DMS153 treated with DMSO at 0.1 percent for 48 hours (cell line): ENCODE data around the gene PRPS1L1.

Experiments used
- DNase-seq: peaks from one replicate; lab custom pipeline; 2025; ENCODE audit not compliant: unreplicated experiment; lab: John Stamatoyannopoulos, UW

PRPS1L1 gene

DNA sequence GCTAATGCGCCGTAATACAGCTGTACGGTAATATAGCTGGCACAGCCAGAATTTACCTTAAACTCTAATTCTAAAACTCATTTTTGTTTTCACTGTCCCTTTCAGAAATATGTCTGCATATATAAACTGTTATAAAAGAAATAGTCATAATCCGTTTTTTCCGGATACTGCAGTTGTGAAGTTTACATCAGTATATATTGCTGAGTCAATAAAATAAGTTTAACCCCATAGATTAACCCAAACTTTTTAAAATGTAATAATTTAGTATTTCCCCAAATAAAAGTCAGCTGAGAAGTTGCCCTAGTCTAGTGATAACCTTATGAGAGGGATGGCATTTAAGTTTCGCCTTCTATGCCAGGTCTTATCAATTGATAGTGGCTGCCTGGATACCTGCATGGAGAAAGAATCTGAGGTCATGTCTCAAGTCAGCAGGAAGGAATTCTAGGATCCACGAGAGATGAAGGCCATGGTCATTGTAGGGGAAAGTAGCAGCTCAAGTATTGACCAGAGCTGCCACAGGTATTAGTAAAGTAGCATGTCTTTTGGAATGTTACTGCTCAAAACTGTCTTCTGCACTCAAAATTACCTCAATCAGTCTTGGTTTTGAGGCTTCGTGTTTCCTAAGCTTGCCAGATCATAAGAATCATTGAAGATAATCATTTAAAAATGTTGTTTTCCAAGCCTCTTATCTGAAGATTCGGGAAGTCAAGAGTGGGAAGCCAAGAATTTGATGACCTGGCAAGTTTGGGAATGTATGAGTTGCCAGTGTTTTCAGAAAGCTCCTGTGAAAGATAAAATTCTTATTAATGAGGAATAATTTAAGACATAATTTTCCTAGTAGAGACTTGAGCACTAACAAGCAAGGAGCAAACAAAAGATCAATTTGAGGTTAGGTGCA is 10.8 kb downstream of the PRPS1L1 start:
- DNase-seq: no peak

DNA sequence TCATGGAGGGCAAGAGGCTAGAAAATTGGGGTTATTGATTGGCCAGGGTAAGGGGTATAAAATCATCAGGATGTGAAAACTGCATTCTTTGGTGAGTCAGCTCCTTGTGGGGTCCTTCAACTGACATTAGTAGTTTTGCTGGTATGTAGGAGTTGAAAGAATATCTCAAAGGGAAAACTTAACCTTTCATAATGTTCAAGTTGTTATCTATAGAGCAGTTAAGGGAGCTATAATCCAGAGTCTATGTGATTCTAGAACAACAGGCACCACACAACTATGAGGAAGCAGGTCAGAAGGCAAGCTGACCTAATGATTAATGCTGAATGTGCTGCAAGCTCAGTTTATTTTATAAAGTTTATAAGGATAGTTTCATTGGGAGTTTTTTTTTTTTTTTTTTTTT is 13.7 kb downstream of the PRPS1L1 start:
- no peak for DNase-seq

DNA sequence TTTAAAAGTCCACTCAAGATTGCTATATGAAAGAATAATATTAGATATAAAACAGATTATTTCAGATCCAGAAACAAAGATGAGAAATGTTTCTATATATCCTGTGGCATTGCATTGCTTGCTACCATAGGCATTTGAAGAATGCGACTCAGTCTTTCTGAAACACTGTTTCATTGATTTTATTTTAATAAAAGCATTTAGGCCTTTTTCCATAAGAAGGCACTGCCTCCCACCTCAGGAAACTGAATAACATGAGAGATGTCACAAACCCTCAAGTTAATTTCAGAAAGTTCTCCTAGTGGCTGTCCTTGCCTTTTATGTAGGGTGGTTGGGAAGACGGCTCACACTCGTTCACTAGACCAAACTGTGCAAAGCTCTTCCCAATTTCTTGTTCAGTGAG is 23.3 kb downstream of the PRPS1L1 start:
- DNase-seq: no peak

DNA sequence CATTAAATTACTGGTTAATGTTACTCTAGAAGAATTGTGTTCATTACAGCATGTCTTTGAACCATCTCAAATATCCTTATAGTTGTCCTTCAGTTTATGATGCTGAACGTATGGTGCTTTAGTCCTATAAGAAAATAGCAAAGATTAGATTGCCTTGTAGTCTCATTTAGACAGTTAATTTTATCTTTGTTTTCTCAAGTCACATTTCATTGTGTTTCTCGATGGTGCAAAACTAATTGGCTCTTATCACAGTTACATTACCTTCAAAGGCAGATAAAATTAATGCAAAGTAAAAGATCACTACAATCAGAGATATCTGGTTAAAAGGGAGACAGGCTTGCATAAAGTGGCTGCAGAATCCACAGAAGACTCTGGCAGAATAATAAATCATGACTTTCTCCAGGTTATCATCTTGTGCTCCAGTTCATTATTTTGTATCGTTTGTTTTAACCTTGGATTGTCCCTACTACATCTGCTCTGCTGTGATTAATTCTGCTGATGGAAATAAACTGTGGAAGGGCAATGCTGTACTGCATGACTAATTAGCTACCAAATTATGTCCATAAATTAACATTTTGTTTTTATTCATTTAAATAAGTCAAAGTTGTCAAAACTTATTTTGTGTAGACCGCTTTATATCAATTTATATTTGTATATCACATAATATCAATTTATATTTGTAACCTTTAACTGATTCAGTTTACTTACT is 24.2 kb downstream of the PRPS1L1 start:
- no peak for DNase-seq

DNA sequence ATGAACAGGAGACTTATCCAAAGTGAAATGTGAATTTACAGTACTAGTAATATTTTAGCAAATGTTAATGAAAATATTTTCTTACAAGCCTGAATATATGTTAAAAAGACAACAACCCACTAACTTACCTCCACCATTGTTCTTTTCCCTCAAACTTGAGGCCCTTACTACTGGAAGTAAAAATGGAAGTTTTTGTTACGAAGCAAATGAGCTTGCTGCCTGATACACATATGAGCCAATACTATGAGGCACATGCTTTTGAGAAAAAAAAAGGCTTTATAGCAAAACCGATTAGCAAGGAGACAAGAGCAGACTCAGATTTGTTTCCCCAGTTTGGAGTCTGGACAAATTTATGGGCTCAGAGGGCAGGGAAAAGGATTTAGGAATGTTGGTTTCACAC is 29.0 kb downstream of the PRPS1L1 start:
- DNase-seq: no peak

DNA sequence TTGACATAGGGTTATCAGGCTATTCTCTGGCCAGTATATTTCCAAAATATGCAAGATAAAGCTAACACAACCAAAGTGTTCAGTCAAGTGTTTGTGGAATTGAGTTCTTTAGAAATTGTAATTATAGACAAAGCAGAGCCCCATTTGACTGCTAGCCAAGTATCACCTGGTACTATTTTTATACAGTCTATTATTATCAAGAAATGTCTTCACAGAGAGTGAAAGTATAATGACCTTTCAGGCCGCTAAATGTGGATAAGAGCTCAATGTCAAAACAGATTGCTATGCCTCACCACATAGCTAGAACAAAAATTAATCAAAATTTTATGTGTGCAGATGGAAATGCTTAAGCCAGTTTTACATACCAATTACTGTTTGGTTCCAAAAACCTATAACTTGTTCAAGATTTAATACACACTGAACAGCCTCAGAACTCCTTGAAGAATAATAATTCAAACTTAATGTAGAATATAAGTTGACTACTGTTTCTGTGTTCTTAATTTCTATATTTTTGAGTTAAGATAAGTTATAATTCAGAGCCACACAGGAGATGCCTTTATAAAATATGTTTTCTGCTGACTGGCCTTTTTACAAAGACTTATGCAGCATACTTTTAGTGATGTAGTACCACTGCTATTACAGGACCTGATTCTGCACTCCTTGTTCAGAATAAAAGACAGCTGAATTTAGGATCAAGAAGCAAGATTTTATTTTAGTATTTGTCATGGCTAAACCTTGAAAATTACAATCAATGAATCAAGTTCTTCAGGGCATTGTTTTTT is 31.0 kb downstream of the PRPS1L1 start:
- DNase-seq: no peak

DNA sequence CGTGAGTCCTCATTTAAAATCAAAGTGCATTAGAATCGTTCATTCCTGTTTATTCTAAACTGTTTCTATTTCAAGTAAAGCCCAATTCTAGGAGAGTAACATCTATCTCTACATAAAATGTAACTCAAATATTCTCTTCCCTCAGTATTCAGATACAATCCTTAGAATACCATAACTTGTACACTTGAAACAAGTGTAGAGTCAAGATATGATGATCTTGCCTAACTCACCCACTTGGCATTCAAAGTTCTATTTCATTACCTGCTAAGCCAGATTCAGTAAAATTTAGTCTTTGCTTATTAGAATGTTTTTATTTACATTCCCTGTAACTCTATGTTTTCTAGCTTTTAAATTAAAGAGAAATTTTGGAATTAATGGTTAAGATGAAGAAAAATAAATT is 31.6 kb downstream of the PRPS1L1 start:
- no peak for DNase-seq

DNA sequence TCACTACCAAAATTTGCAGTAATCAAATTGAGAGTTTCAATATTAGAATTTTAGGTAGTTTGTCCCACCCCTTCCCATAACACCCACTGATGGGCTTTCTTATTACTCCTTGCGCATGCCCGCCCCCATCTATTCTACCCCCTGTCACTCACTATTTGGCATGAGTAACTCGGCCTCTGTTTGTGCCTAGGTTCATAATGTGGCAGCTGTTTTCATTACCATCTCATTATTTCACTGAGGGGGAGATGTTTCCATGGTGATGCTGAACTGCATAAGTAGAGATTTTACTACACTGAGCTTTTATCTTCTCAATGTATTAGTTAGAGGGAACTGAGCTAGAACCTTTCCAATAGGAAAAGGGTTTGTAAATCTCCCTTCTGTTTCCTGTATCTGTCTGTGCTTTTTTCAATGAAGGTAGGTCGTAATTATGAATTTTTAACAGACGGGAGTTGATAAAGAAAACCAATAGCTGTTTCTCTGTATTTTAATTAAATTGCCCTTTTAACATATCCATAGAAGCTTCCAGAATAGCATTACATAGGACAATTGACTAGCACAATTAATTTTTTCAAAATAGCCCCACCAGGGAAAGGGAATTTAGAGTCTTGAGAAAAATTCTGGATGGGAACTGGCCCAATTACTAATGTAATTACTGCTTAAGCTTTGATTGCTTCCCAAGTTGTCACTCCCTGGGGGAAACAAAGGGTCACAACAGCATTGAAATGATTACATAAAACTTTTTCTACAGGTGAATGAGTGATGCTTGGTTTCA is 33.4 kb downstream of the PRPS1L1 start:
- no peak for DNase-seq

DNA sequence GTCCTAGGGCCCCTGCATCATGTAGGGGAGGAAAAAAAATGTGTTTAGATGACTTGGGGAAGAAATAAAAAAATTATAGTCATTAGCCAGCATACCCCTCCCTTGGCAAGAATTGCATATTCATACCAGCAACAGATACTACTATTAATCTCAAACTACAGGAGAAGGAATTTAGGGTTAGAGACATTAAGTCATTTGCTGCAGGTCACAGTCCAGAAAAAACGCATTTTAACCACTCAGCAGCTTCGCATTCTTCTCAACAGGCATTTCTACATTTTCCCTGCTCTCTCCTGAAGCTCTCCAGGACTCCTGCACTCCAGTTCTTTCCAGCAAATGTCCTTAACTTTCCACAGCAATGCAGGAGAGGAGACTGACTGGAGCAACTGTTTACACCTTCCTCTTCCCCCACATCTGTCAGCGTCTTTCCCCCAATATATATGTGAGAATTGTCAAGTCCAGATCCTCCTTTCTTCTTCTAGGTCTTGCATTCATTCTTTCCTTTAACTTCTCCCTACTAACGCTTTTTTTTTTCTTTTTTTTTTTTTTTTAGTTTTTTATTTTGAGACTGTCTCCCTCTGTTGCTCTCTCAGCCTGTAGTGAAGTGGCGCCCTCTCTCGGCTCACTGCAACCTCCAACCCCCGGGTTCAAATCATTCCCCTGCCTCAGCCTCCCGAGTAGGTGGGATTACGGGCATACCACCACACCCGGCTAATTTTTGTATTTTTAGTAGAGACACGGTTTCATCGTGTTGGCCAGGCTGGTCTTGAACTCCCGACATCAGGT is 35.6 kb downstream of the PRPS1L1 start:
- DNase-seq: no peak

DNA sequence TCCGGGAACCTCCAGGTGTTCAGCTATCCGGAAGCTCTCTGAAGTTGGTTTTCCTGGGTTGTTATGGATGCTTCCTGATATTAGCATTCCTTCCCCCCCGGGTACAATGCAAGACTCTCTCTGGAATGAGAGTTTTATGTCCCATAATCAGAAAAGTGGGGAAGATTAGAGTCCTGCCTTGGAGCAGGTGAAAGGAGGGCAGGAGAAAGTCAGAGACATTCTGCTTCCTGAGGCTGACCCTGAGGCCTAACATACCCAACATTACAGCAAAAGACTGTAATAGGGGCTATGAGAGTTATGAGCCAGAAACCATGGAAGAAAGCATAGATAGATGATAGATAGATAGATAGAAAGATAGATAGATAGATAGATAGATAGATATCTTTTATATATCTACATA is 36.9 kb downstream of the PRPS1L1 start:
- no peak for DNase-seq

DNA sequence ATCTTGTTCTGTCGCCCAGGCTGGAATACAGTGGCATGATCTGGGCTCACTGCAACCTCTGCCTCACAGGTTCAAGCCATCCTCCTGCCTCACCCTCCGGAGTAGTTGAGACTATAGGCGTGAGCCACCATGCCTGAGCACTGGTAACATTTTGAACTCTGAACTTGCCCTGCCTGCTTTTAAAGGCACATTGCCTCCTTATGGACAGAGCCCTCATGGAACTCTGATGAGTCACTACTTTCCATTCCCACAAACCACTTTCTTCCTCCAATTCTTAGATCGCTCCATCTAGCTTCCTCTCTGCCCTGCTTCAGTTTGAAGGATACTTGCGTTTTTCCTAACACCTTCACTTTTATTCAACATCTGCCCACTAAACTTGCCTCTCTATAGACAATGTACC is 38.1 kb downstream of the PRPS1L1 start:
- DNase-seq: no peak

- no peak for DNase-seq
Observed at GRCh38 chr7:17988858-17989257, 38.8 kb downstream of the PRPS1L1 start.

- DNase-seq: no peak
Observed at GRCh38 chr7:17988141-17988540, 39.5 kb downstream of the PRPS1L1 start.

- no peak for DNase-seq
Observed at GRCh38 chr7:17986851-17987250, 40.8 kb downstream of the PRPS1L1 start.

GRCh38 chr7:17985473-17986239 is 42.0 kb downstream of the PRPS1L1 start:
- DNase-seq: no peak

GRCh38 chr7:17984288-17984687 is 43.4 kb downstream of the PRPS1L1 start:
- DNase-seq: no peak

DNA sequence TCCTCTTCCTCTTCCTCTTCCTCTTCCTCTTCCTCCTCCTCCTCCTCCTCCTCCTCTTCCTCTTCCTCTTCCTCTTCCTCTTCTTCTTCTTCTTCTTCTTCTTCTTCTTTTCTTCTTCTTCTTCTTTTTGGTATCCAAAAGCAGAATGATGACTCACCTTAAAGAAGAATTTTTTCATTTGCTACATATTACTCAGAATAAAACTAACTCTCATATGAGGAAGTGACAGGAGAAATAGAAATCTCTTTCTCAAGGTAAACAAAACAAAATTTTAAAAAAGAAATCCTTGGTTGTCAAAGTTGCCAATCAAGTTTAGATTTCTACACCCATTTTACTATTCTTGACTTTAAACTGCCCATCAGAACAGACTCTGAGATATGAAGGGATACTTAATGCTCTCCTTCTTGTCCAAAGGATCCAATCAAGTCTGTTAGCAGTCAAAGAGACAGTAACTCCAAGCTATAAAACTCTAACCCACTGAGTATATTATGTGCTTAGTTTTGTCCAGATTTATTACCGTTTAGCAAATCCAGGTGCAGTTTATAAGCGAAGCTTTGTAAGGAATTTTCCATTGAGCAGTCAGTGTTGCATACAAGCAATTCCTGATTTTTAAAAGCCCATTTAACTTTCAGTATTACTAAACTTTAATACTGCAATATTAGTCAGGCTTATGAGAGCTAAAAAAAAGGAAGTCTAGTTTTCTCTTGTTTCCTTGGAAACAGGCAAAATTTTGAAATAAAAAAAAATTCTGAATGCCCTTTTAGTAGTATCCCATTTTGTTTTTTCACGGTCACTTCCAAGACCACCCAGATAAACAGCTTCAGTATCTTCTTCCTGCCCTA is 44.2 kb downstream of the PRPS1L1 start:
- DNase-seq: no peak

DNA sequence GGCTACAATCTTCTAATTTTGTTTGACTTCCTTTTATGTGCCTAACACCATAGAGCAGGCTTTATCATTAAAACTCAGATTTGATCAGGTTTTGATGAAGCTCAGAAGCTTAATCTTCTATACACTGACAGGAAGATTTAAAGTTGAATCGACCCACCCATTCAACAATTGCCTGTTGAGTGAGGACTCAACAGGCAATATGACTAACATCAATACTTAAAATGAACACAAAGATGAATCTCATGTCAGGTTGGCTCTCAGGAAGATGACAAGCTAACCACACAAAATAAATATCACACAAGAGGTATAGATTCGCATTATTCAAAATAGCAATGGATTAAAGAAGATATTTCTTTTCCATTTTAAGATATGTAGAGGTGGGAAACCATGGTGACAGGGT is 50.7 kb downstream of the PRPS1L1 start:
- DNase-seq: no peak
